HCT116 (cell line): ENCODE results near the gene SRR. TPM values are rescaled to one million over a fixed set of nuclear protein-coding genes. Genes with fewer than 3 reads are reported as not detected.

Experiments
- ATAC-seq: fragments of 200-7000 bp; cut with Tn5 transposase; 2 replicates; pipeline ENCODE4 v1.9.1; 2020; ENCODE audit warnings: mild to moderate bottlenecking, moderate library complexity
- BruUV-seq: library from RNA; stranded (reverse); fragments of 400-500 nt; replicated peaks from 2 replicates; lab custom pipeline; 2021; lab: Mats Ljungman, UMichigan
- CTCF ChIA-PET: fragments of 300-600 bp; sonication (Branson Sonifier 250); formaldehyde crosslinking; loops from one replicate; lab custom pipeline; 2021; ENCODE audit warnings: antibody characterized with exemption; lab: Charles Lee
- POLR2A ChIA-PET: fragments of 300-600, 350-600 bp; sonication (Branson Sonifier 250); formaldehyde crosslinking; loops from one replicate; lab custom pipeline; 2021; ENCODE audit warnings: antibody characterized with exemption; lab: Charles Lee
- RAD21 ChIA-PET, 2 experiments: fragments of 300-600 bp; sonication (Branson Sonifier 250); formaldehyde crosslinking; loops; one replicate each; lab custom pipeline; 2023; ENCODE audit warnings: low total read pairs in 2 of 2; ENCODE audit not compliant: uncharacterized antibody in 2 of 2, unreplicated experiment in 2 of 2, low non-redundant PET in 1 of 2; lab: Charles Lee
- DNase-seq: peaks from one replicate; pipeline ENCODE4 v3.0.0-alpha.2; 2010; ENCODE audit warnings: low read depth, low spot score
- H2AFZ ChIP-seq: fragments of 200-600 bp; shearing (Covaris generic), sonication (generic); 2 replicates; pipeline ENCODE4 v1.6.1; 2017; ENCODE audit warnings: low read depth, mixed run types, mixed read lengths, antibody characterized with exemption, low read length; ENCODE audit not compliant: poor library complexity, severe bottlenecking
- H3K27ac ChIP-seq: 2 replicates; pipeline ENCODE4 v1.5.1; 2012; ENCODE audit warnings: low read depth, low read length
- H3K27me3 ChIP-seq: fragments of 200-600 bp; sonication (generic); 2 replicates; pipeline ENCODE4 v1.6.1; 2016; ENCODE audit warnings: mixed run types, low read length, mixed read lengths; ENCODE audit not compliant: insufficient read depth
- H3K36me3 ChIP-seq, 2 experiments: fragments of 200-500 bp in 1 of 2; fragments of 200-600 bp in 1 of 2; sonication (Bioruptor generic) in 1 of 2; sonication (generic) in 1 of 2; 2 replicates each; pipeline versions ENCODE4 v1.5.1 to v1.6.1; 2014 to 2016; ENCODE audit warnings: low read length in 2 of 2, inconsistent platforms in 1 of 2, mixed read lengths in 1 of 2, mixed run types in 1 of 2; ENCODE audit not compliant: insufficient read depth in 2 of 2, control insufficient read depth in 1 of 2
- H3K4me1 ChIP-seq, 2 experiments: fragments of 200-600 bp in 1 of 2; sonication (generic) in 1 of 2; 2 replicates each; pipeline versions ENCODE4 v1.5.1 to v1.6.1; 2012 to 2017; ENCODE audit warnings: low read length in 2 of 2, inconsistent platforms in 1 of 2, mild to moderate bottlenecking in 1 of 2, mixed read lengths in 1 of 2, mixed run types in 1 of 2, moderate library complexity in 1 of 2; ENCODE audit not compliant: insufficient read depth in 2 of 2, control insufficient read depth in 1 of 2
- H3K4me2 ChIP-seq: fragments of 200-600 bp; sonication (generic); 2 replicates; pipeline ENCODE4 v1.6.1; 2017; ENCODE audit warnings: mixed run types, low read length, mixed read lengths
- H3K4me3 ChIP-seq, 2 experiments: fragments of 200-600 bp in 1 of 2; sonication (generic) in 1 of 2; replicated peaks in 1 of 2; 2 replicates each; pipeline ENCODE4 v1.5.1; 2011 to 2016; ENCODE audit warnings: low read length in 2 of 2, control low read depth in 1 of 2, low read depth in 1 of 2, mild to moderate bottlenecking in 1 of 2, mixed read lengths in 1 of 2, mixed run types in 1 of 2
- H3K79me2 ChIP-seq: fragments of 200-600 bp; sonication (generic); 2 replicates; pipeline ENCODE4 v1.6.1; 2017; ENCODE audit warnings: mild to moderate bottlenecking, mixed run types, low read length, moderate library complexity, mixed read lengths; ENCODE audit not compliant: insufficient read depth
- H3K9ac ChIP-seq: fragments of 200-600 bp; sonication (generic); 2 replicates; pipeline ENCODE4 v1.6.1; 2016; ENCODE audit warnings: low read length, mixed read lengths
- H3K9me2 ChIP-seq: fragments of 200-600 bp; sonication (generic), shearing (Covaris generic); 2 replicates; pipeline ENCODE4 v1.6.1; 2017; ENCODE audit warnings: mixed run types, mild to moderate bottlenecking, moderate library complexity; ENCODE audit not compliant: insufficient read depth
- H3K9me3 ChIP-seq, 2 experiments: fragments of 200-500 bp in 1 of 2; fragments of 200-600 bp in 1 of 2; sonication (Bioruptor generic) in 1 of 2; sonication (generic) in 1 of 2; 2 replicates each; pipeline ENCODE4 v1.6.1; 2014 to 2017; ENCODE audit warnings: low read length in 2 of 2, mixed read lengths in 2 of 2, inconsistent platforms in 1 of 2, low read depth in 1 of 2, mild to moderate bottlenecking in 1 of 2, mixed run types in 1 of 2, moderate library complexity in 1 of 2; ENCODE audit not compliant: control insufficient read depth in 1 of 2, insufficient read depth in 1 of 2
- H4K20me1 ChIP-seq: fragments of 200-600 bp; sonication (generic), shearing (Covaris generic); 2 replicates; pipeline ENCODE4 v1.6.1; 2017; ENCODE audit warnings: mixed run types, mild to moderate bottlenecking, moderate library complexity; ENCODE audit not compliant: insufficient read depth
- ATF3 ChIP-seq: IDR thresholded peaks from 2 replicates; pipeline ENCODE4 v1.6.1; 2012
- CEBPB ChIP-seq: IDR thresholded peaks from 2 replicates; pipeline ENCODE4 v1.6.1; 2012; ENCODE audit warnings: low read depth
- ELF1 ChIP-seq: IDR thresholded peaks from 2 replicates; pipeline ENCODE4 v1.6.1; 2012; ENCODE audit warnings: low read depth, borderline replicate concordance
- FOSL1 ChIP-seq: IDR thresholded peaks from 2 replicates; pipeline ENCODE4 v1.6.1; 2012; ENCODE audit warnings: low read depth
- JUND ChIP-seq: IDR thresholded peaks from 2 replicates; pipeline ENCODE4 v1.6.1; 2012
- POLR2AphosphoS5 ChIP-seq: IDR thresholded peaks from 2 replicates; pipeline ENCODE4 v1.6.1; 2011; ENCODE audit warnings: mild to moderate bottlenecking, low read depth, low read length, moderate library complexity
- REST ChIP-seq: IDR thresholded peaks from 2 replicates; pipeline ENCODE4 v1.6.1; 2012; ENCODE audit warnings: low read depth
- SP1 ChIP-seq: IDR thresholded peaks from 2 replicates; pipeline ENCODE4 v1.6.1; 2012; ENCODE audit warnings: low read depth
- SRF ChIP-seq: IDR thresholded peaks from 2 replicates; pipeline ENCODE4 v1.6.1; 2012; ENCODE audit warnings: low read depth
- TCF7L2 ChIP-seq: IDR thresholded peaks from 2 replicates; pipeline ENCODE4 v1.7.0; 2011; ENCODE audit warnings: borderline replicate concordance, inconsistent platforms; ENCODE audit not compliant: insufficient read depth, insufficient read length; ENCODE audit errors: extremely low read depth
- ZFX ChIP-seq: fragments of 450-650 bp; IDR thresholded peaks from 2 replicates; pipeline ENCODE4 v1.6.1; 2017
- ZNF274 ChIP-seq: fragments of 200-500 bp; sonication (Bioruptor generic); IDR thresholded peaks from 2 replicates; pipeline ENCODE4 v1.6.1; 2014; ENCODE audit warnings: mild to moderate bottlenecking, low read depth, low read length, inconsistent platforms
- intact Hi-C: fragments of 100-400 bp; cut with micrococcal nuclease; formaldehyde crosslinking; loops from 2 replicates; pipeline ENCODE4 v1.10.0; 2022
- total RNA-seq: library from RNA; stranded (reverse); gene quantifications from one replicate; pipeline ENCODE4 v1.2.1, GENCODE V29; 2021; ENCODE audit not compliant: unreplicated experiment
- TF ChIP-seq, protein P1 (sequence below), 3 experiments: fragments of 200-600 bp in 1 of 3; sonication (generic) in 1 of 3; IDR thresholded peaks in 2 of 3; conservative IDR thresholded peaks in 1 of 3; 2 replicates each; pipeline ENCODE4 v1.5.1; 2012 to 2017; ENCODE audit warnings: low read depth in 2 of 3, low read length in 2 of 3, antibody characterized with exemption in 1 of 3, borderline replicate concordance in 1 of 3, control low read depth in 1 of 3, mild to moderate bottlenecking in 1 of 3, mixed read lengths in 1 of 3, mixed run types in 1 of 3, moderate library complexity in 1 of 3; ENCODE audit not compliant: insufficient read depth in 1 of 3

Gene SRR
- total RNA-seq, 1 experiment from 2014 or later, result 15.1 TPM

GRCh38 chr17:2335726-2336214 lies 32.0 kb downstream of the SRR start:
- Histone ChIP-seq H3K27ac (peak overlapping the region; percentile 86), H3K9me3 (no peaks in the 10 kb centered on the region), H3K4me2 (peak overlapping the region; percentile 95), H3K27me3 (no peaks in the 10 kb centered on the region), H4K20me1 (peaks cover 26% of the 10 kb centered on the region; the same call in 1 of the 2 replicates), H3K36me3 (peaks cover 37 to 47% of the 10 kb centered on the region in 2 experiments), H3K9me2 (no peaks in the 10 kb centered on the region), H2AFZ (no peak overlapping the region), H3K4me3 (peak overlapping the region; percentile 82 to 99), H3K4me1 (peaks cover 2 to 29% of the 10 kb centered on the region in 2 experiments; a peak in 3 of 4 replicates), H3K9ac (peak overlapping the region; percentile 94), H3K79me2 (peaks cover 76% of the 10 kb centered on the region)
- POLR2A ChIA-PET, result interaction anchor here (0.9 to 1.5 kb wide), 10 partner anchors 11 to 71 kb away, joined by 3 to 6 read pairs (median 4); partner anchors contain the start of genes SMG6 and SRR
- DNase-seq (no peak), ATAC-seq (no peak)
- intact Hi-C loops, result loop anchor here (5.0 kb wide), 1 partner anchor 72 kb away; no protein-coding TSS in a partner anchor
- CTCF ChIA-PET, result interaction anchor here (0.6 to 1.3 kb wide), 7 partner anchors 17 to 277 kb away, joined by 3 to 6 read pairs (median 3); no protein-coding TSS in a partner anchor
- TF ChIP-seq, protein P1, sequence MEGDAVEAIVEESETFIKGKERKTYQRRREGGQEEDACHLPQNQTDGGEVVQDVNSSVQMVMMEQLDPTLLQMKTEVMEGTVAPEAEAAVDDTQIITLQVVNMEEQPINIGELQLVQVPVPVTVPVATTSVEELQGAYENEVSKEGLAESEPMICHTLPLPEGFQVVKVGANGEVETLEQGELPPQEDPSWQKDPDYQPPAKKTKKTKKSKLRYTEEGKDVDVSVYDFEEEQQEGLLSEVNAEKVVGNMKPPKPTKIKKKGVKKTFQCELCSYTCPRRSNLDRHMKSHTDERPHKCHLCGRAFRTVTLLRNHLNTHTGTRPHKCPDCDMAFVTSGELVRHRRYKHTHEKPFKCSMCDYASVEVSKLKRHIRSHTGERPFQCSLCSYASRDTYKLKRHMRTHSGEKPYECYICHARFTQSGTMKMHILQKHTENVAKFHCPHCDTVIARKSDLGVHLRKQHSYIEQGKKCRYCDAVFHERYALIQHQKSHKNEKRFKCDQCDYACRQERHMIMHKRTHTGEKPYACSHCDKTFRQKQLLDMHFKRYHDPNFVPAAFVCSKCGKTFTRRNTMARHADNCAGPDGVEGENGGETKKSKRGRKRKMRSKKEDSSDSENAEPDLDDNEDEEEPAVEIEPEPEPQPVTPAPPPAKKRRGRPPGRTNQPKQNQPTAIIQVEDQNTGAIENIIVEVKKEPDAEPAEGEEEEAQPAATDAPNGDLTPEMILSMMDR (IDR thresholded peaks at IDR 0.05 in 2 of 3, conservative IDR thresholded peaks at IDR 0.05 in 1 of 3; ENCODE audit: borderline replicate concordance in 1 of 3, insufficient read depth in 1 of 3, low read depth in 2 of 3, low read length in 2 of 3), result no peak
- TF ChIP-seq POLR2AphosphoS5, result no peak
- TF ChIP-seq SRF, result no peak
- no peak for TF ChIP-seq REST
- no peak for TF ChIP-seq ZFX
- no peak for TF ChIP-seq ZNF274
- TF ChIP-seq FOSL1, result no peak
- TF ChIP-seq ELF1, result no peak
- TF ChIP-seq JUND, result no peak
- no peak for TF ChIP-seq CEBPB
- TF ChIP-seq TCF7L2, result no peak
- TF ChIP-seq SP1, result no peak
- no peak for TF ChIP-seq ATF3
- TSS peak; percentile 51 for BruUV-seq
- RAD21 ChIA-PET, result interaction anchor here in 1 of 2 experiments (1.2 kb wide), 1 partner anchor 57 kb away, joined by 3 read pairs; no protein-coding TSS in a partner anchor
